Measurements from ENCODE around the gene WSB2. TPM values are rescaled to one million over a fixed set of nuclear protein-coding genes. Genes with fewer than 3 reads are reported as not detected.
A peak's percentile ranks its signal among the peaks of the same experiment; 100 is the strongest.
"Not testable (repeated sequence)": the region's sequence is repeated elsewhere in the genome, so short reads cannot be mapped to it uniquely, and the experiment has no call there.

The WSB2 gene
- total and polyA plus RNA-seq, 7 experiments from 2014 or later = 10.2 to 52.2 (median 18.5) TPM

DNA sequence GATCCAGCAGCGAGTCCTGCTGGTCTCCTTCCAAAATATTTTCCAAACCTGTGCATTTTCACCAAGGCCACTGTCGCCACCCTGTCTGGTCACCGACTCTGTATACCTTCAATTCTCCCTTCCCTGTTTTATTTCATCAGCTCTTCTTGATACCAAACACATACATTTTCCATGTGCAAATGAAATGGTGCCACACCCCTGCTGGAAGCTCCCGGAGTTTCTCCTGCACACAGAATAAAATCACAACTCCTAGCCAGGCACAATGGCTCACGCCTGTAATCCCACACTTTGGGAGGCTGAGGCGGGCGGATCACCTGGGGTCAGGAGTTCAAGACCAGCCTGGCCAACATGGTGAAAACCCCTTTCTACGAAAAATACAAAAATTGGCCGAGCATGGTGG, 28.8 kb upstream of the WSB2 start:
- H3K27ac Mint-ChIP-seq = no peak overlapping the region
- Histone ChIP-seq H3K36me3 (ENCODE audit: control insufficient read depth in 2 of 3, insufficient read depth in 3 of 3, low read length in 3 of 3) (no peaks in the 10 kb centered on the region), H3K27ac (ENCODE audit: low read depth, low read length) (no peak overlapping the region), H3K9me3 (ENCODE audit: control insufficient read depth in 2 of 3, low read length in 3 of 3) (no peaks in the 10 kb centered on the region), H3K4me1 (ENCODE audit: control insufficient read depth in 2 of 2, insufficient read depth in 2 of 2, low read length in 2 of 2) (no peaks in the 10 kb centered on the region), H3K27me3 (ENCODE audit: control insufficient read depth in 2 of 2, insufficient read depth in 2 of 2, low read length in 2 of 2) (no peaks in the 10 kb centered on the region), H3K4me3 (ENCODE audit: low read length) (no peak overlapping the region)
- intact Hi-C loops (cut with micrococcal nuclease) = no loop called here
- ATAC-seq = no peak
- no peak for DNase-seq
- H3K4me1 Mint-ChIP-seq = no peaks in the 10 kb centered on the region
- H3K36me3 Mint-ChIP-seq = no peaks in the 10 kb centered on the region
- ChIA-PET POLR2A (no interaction called here), CTCF (no interaction called here)
- H3K9me3 Mint-ChIP-seq = no peaks in the 10 kb centered on the region
- H3K27me3 Mint-ChIP-seq = no peaks in the 10 kb centered on the region
- H3K4me3 Mint-ChIP-seq = no peak overlapping the region

DNA sequence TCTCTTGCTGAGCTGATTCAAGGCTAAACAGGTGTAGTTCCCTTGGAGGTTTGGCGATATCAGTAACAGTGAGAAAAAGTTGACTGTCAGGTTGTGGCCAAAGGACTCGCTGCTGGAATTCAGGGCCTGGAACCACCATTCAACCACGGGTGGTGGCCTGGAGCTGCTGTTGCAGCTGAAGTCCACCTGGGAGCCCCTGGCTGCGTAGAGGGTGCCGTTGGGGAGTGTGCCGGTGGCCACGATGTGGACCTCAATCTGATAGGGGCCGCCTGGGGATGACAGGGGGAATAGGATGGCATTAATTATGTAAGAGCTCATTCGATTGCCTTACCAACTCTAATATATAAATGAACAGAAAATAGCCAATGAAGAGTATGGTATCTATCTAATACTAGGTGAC, 21.2 kb upstream of the WSB2 start:
- no peak overlapping the region for H3K4me3 ChIP-seq (ENCODE audit: low read length)
- no peaks in the 10 kb centered on the region for H3K4me1 ChIP-seq (ENCODE audit: control insufficient read depth in 2 of 2, insufficient read depth in 2 of 2, low read length in 2 of 2)
- CTCF ChIA-PET = no interaction called here
- Mint-ChIP-seq H3K27me3 (no peaks in the 10 kb centered on the region), H3K36me3 (peaks cover 0 to 2% (median 0%) of the 10 kb centered on the region in 5 donors), H3K9me3 (peaks cover 0 to 4% (median 0%) of the 10 kb centered on the region in 11 donors), H3K27ac (no peak overlapping the region), H3K4me3 (no peak overlapping the region), H3K4me1 (peaks cover 0 to 1% (median 0%) of the 10 kb centered on the region in 7 donors)
- DNase-seq (no peak), ATAC-seq (no peak)
- no peaks in the 10 kb centered on the region for H3K36me3 ChIP-seq (ENCODE audit: control insufficient read depth in 2 of 3, insufficient read depth in 3 of 3, low read length in 3 of 3)
- intact Hi-C loops (cut with micrococcal nuclease) = no loop called here
- no peaks in the 10 kb centered on the region for H3K27me3 ChIP-seq (ENCODE audit: control insufficient read depth in 2 of 2, insufficient read depth in 2 of 2, low read length in 2 of 2)
- POLR2A ChIA-PET = no interaction called here
- H3K9me3 ChIP-seq (ENCODE audit: control insufficient read depth in 2 of 3, low read length in 3 of 3) = no peaks in the 10 kb centered on the region
- no peak overlapping the region for H3K27ac ChIP-seq (ENCODE audit: low read depth, low read length)

DNA sequence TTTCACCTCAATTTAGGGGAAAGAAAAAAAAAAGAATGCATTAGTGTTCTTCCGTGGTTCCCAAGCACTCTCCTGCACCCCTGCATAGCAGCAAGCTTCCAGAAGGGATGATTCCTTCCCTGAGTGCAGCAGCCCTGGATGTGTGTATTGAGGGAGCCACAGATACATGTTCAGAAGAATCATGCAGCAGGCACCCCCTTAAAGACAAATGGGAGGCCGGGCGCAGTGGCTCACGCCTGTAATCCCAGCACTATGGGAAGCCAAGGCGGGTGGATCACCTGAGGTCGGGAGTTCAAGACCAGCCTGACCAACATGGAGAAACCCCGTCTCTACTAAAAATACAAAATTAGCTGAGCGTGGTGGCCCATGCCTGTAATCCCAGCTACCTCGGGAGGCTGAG, 20.5 kb upstream of the WSB2 start:
- H3K27me3 Mint-ChIP-seq; H3K4me1 Mint-ChIP-seq; H3K27ac Mint-ChIP-seq; ATAC-seq; H3K4me1 ChIP-seq (ENCODE audit: control insufficient read depth in 2 of 2, insufficient read depth in 2 of 2, low read length in 2 of 2); H3K4me3 ChIP-seq (ENCODE audit: low read length); H3K4me3 Mint-ChIP-seq; H3K27ac ChIP-seq (ENCODE audit: low read depth, low read length); DNase-seq; H3K27me3 ChIP-seq (ENCODE audit: control insufficient read depth in 2 of 2, insufficient read depth in 2 of 2, low read length in 2 of 2); H3K36me3 ChIP-seq (ENCODE audit: control insufficient read depth in 2 of 3, insufficient read depth in 3 of 3, low read length in 3 of 3); H3K9me3 Mint-ChIP-seq; CTCF ChIA-PET; H3K9me3 ChIP-seq (ENCODE audit: control insufficient read depth in 2 of 3, low read length in 3 of 3); H3K36me3 Mint-ChIP-seq; intact Hi-C loops (cut with micrococcal nuclease); POLR2A ChIA-PET: not testable (repeated sequence)

- Histone ChIP-seq H3K4me1 (ENCODE audit: control insufficient read depth in 2 of 2, insufficient read depth in 2 of 2, low read length in 2 of 2) (no peaks in the 10 kb centered on the region), H3K27me3 (ENCODE audit: control insufficient read depth in 2 of 2, insufficient read depth in 2 of 2, low read length in 2 of 2) (no peaks in the 10 kb centered on the region), H3K36me3 (ENCODE audit: control insufficient read depth in 2 of 3, insufficient read depth in 3 of 3, low read length in 3 of 3) (no peaks in the 10 kb centered on the region), H3K27ac (ENCODE audit: low read depth, low read length) (no peak overlapping the region), H3K9me3 (ENCODE audit: control insufficient read depth in 2 of 3, low read length in 3 of 3) (no peaks in the 10 kb centered on the region), H3K4me3 (ENCODE audit: low read length) (no peak overlapping the region)
- Mint-ChIP-seq H3K4me1 (peaks cover 0 to 1% (median 0%) of the 10 kb centered on the region in 7 donors), H3K4me3 (no peak overlapping the region), H3K27me3 (no peaks in the 10 kb centered on the region), H3K27ac (no peak overlapping the region), H3K9me3 (peaks cover 0 to 5% (median 0%) of the 10 kb centered on the region in 11 donors), H3K36me3 (peaks cover 0 to 6% (median 0%) of the 10 kb centered on the region in 5 donors)
- intact Hi-C loops (cut with micrococcal nuclease) = no loop called here
- CTCF ChIA-PET = no interaction called here
- POLR2A ChIA-PET = no interaction called here
- no peak for DNase-seq
- ATAC-seq = no peak
These were observed 12.8 kb upstream of the WSB2 start for GRCh38 chr12:118073768-118074167.

DNA sequence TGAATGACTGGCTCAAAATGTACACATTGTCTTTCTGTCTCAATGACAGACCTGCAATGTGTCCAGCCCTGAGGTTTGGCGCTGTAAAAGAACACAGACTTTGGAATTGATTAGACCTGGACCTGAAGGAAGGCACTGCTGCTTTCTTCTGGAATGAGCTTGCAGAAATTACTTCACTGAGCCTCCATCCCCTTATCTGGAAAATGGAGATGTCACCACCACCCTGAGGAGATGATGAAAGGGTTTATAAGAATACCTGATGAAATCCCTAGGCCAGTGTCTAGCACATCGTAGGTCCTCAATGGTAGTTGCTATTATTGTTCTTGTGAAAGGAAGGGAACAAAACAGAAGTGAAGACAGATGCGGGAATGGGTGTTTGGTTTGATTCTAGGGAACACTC, 9.7 kb upstream of the WSB2 start:
- H3K27me3 ChIP-seq (ENCODE audit: control insufficient read depth in 2 of 2, insufficient read depth in 2 of 2, low read length in 2 of 2) = no peaks in the 10 kb centered on the region
- ATAC-seq = no peak
- no peaks in the 10 kb centered on the region for H3K9me3 ChIP-seq (ENCODE audit: control insufficient read depth in 2 of 3, low read length in 3 of 3)
- ChIA-PET CTCF (no interaction called here), POLR2A (no interaction called here)
- DNase-seq = no peak
- H3K4me3 Mint-ChIP-seq = no peak overlapping the region
- intact Hi-C loops (cut with micrococcal nuclease) = no loop called here
- no peaks in the 10 kb centered on the region for H3K36me3 ChIP-seq (ENCODE audit: control insufficient read depth in 2 of 3, insufficient read depth in 3 of 3, low read length in 3 of 3)
- peaks cover 0 to 4% (median 0%) of the 10 kb centered on the region in 5 donors for H3K36me3 Mint-ChIP-seq
- no peak overlapping the region for H3K4me3 ChIP-seq (ENCODE audit: low read length)
- no peak overlapping the region for H3K27ac ChIP-seq (ENCODE audit: low read depth, low read length)
- H3K4me1 ChIP-seq (ENCODE audit: control insufficient read depth in 2 of 2, insufficient read depth in 2 of 2, low read length in 2 of 2) = peaks cover 0 to 3% of the 10 kb centered on the region in 2 donors
- H3K27ac Mint-ChIP-seq = peak overlapping the region in 1 of 9 donors; percentile 33
- H3K9me3 Mint-ChIP-seq = no peaks in the 10 kb centered on the region
- peaks cover 0 to 9% (median 0%) of the 10 kb centered on the region in 5 donors for H3K27me3 Mint-ChIP-seq
- peaks cover 3 to 28% (median 10%) of the 10 kb centered on the region in 7 donors for H3K4me1 Mint-ChIP-seq

- Histone ChIP-seq H3K36me3 (ENCODE audit: control insufficient read depth in 2 of 3, insufficient read depth in 3 of 3, low read length in 3 of 3) (no peaks in the 10 kb centered on the region), H3K27ac (ENCODE audit: low read depth, low read length) (no peak overlapping the region), H3K4me1 (ENCODE audit: control insufficient read depth in 2 of 2, insufficient read depth in 2 of 2, low read length in 2 of 2) (peaks cover 0 to 20% of the 10 kb centered on the region in 2 donors), H3K9me3 (ENCODE audit: control insufficient read depth in 2 of 3, low read length in 3 of 3) (no peaks in the 10 kb centered on the region), H3K4me3 (ENCODE audit: low read length) (no peak overlapping the region), H3K27me3 (ENCODE audit: control insufficient read depth in 2 of 2, insufficient read depth in 2 of 2, low read length in 2 of 2) (no peaks in the 10 kb centered on the region)
- Mint-ChIP-seq H3K27ac (peak overlapping the region in 1 of 9 donors; percentile 9), H3K9me3 (no peaks in the 10 kb centered on the region), H3K4me1 (peaks cover 14 to 50% (median 32%) of the 10 kb centered on the region in 7 donors), H3K27me3 (peaks cover 0 to 9% (median 0%) of the 10 kb centered on the region in 5 donors), H3K36me3 (peaks cover 0 to 4% (median 0%) of the 10 kb centered on the region in 5 donors), H3K4me3 (no peak overlapping the region)
- DNase-seq (no peak), ATAC-seq (no peak)
- ChIA-PET CTCF (no interaction called here), POLR2A (interaction anchor here (0.6 kb wide), 2 partner anchors 9 to 10 kb away, joined by 3 read pairs; no protein-coding TSS in a partner anchor)
- intact Hi-C loops (cut with micrococcal nuclease) = loop anchor here in 1 of 2 donors (10.0 kb wide), 1 partner anchor 1596 kb away; the partner anchor contains the start of gene PRKAB1
These were observed 7.5 kb upstream of the WSB2 start for GRCh38 chr12:118068445-118068844.

- no peak for ATAC-seq
- Histone ChIP-seq H3K4me3 (ENCODE audit: low read length) (no peak overlapping the region), H3K27me3 (ENCODE audit: control insufficient read depth in 2 of 2, insufficient read depth in 2 of 2, low read length in 2 of 2) (no peaks in the 10 kb centered on the region), H3K9me3 (ENCODE audit: control insufficient read depth in 2 of 3, low read length in 3 of 3) (no peaks in the 10 kb centered on the region), H3K36me3 (ENCODE audit: control insufficient read depth in 2 of 3, insufficient read depth in 3 of 3, low read length in 3 of 3) (peaks cover 0 to 8% (median 0%) of the 10 kb centered on the region in 3 experiments), H3K27ac (ENCODE audit: low read depth, low read length) (no peak overlapping the region), H3K4me1 (ENCODE audit: control insufficient read depth in 2 of 2, insufficient read depth in 2 of 2, low read length in 2 of 2) (peaks cover 0 to 20% of the 10 kb centered on the region in 2 donors)
- no peaks in the 10 kb centered on the region for H3K9me3 Mint-ChIP-seq
- intact Hi-C loops (cut with micrococcal nuclease) = loop anchor here in 1 of 2 donors (1.0 to 10.0 kb wide), 3 partner anchors 75 to 1599 kb away; partner anchors contain the start of genes PRKAB1 and SUDS3
- peaks cover 32 to 61% (median 46%) of the 10 kb centered on the region in 7 donors for H3K4me1 Mint-ChIP-seq
- H3K27me3 Mint-ChIP-seq = peaks cover 0 to 9% (median 0%) of the 10 kb centered on the region in 5 donors
- peaks cover 0 to 2% (median 0%) of the 10 kb centered on the region in 5 donors for H3K36me3 Mint-ChIP-seq
- CTCF ChIA-PET = interaction anchor here (0.9 to 1.6 kb wide), 3 partner anchors 10 to 312 kb away, joined by 3 to 10 read pairs (median 3); no protein-coding TSS in a partner anchor
- H3K4me3 Mint-ChIP-seq = peak overlapping the region in 9 of 10 donors; percentile 44 to 78 (median 57)
- H3K27ac Mint-ChIP-seq = peak overlapping the region in 3 of 9 donors; percentile 3 to 50 (median 10)
- no peak for DNase-seq
- POLR2A ChIA-PET = no interaction called here
These were observed 4.4 kb upstream of the WSB2 start for GRCh38 chr12:118065380-118065779.
